Calu3 (cell line): Measurements from ENCODE around the gene CFAP99. TPM values are rescaled to one million over a fixed set of nuclear protein-coding genes. Genes with fewer than 3 reads are reported as not detected.

Experiments
- BruUV-seq: library from RNA; stranded (reverse); fragments of 400-500 nt; replicated peaks from 2 replicates; lab custom pipeline; 2021; lab: Mats Ljungman, UMichigan
- CTCF ChIA-PET: fragments of 300-600 bp; sonication (Branson Sonifier 250); formaldehyde crosslinking; loops from one replicate; lab custom pipeline; 2022; ENCODE audit warnings: antibody characterized with exemption; lab: Charles Lee
- DNase-seq: peaks from one replicate; pipeline ENCODE4 v3.0.0; 2022
- H3K27ac Mint-ChIP-seq: one replicate; pipeline ENCODE4 v1.8.0; 2022; ENCODE audit warnings: mixed read lengths; ENCODE audit not compliant: unreplicated experiment
- H3K27me3 Mint-ChIP-seq: one replicate; pipeline ENCODE4 v1.8.0; 2022; ENCODE audit warnings: mixed read lengths; ENCODE audit not compliant: unreplicated experiment
- H3K36me3 Mint-ChIP-seq: one replicate; pipeline ENCODE4 v1.8.0; 2022; ENCODE audit warnings: mild to moderate bottlenecking, moderate library complexity, mixed read lengths; ENCODE audit not compliant: insufficient read depth, unreplicated experiment
- H3K4me1 Mint-ChIP-seq: one replicate; pipeline ENCODE4 v1.8.0; 2022; ENCODE audit warnings: mild to moderate bottlenecking, low read depth, mixed read lengths; ENCODE audit not compliant: unreplicated experiment
- H3K4me3 Mint-ChIP-seq: one replicate; pipeline ENCODE4 v1.8.0; 2022; ENCODE audit warnings: mild to moderate bottlenecking, low read depth, moderate library complexity, mixed read lengths; ENCODE audit not compliant: unreplicated experiment
- H3K9me3 Mint-ChIP-seq: one replicate; pipeline ENCODE4 v1.8.0; 2022; ENCODE audit warnings: low read depth, mixed read lengths; ENCODE audit not compliant: unreplicated experiment
- CTCF ChIP-seq: fragments of 200-600 bp; IDR thresholded peaks from one replicate; pipeline ENCODE4 v1.8.0; 2022; ENCODE audit warnings: antibody characterized with exemption; ENCODE audit not compliant: unreplicated experiment
- intact Hi-C: fragments of 100-400 bp; cut with micrococcal nuclease; formaldehyde crosslinking; loops from one replicate; pipeline ENCODE4 v1.10.0; 2022; ENCODE audit not compliant: unreplicated experiment
- total RNA-seq: library from RNA; stranded (reverse); gene quantifications from 2 replicates; pipeline ENCODE4 v1.2.3, GENCODE V29; 2022

Gene CFAP99
- total RNA-seq, 1 experiment from 2014 or later = not detected

- no TSS peak for BruUV-seq
- Mint-ChIP-seq H3K27ac (no peak overlapping the region), H3K36me3 (peaks cover 7% of the 10 kb centered on the region), H3K4me3 (peak overlapping the region; percentile 66), H3K27me3 (peaks cover 80% of the 10 kb centered on the region), H3K9me3 (no peaks in the 10 kb centered on the region), H3K4me1 (peaks cover 18% of the 10 kb centered on the region)
- intact Hi-C loops = no loop called here
- CTCF ChIA-PET = interaction anchor here (1.3 kb wide), 1 partner anchor 106 kb away, joined by 3 read pairs; no protein-coding TSS in a partner anchor
- DNase-seq = no peak
- no peak for TF ChIP-seq CTCF
These were observed 1.1 kb downstream of the CFAP99 start for GRCh38 chr4:2419814-2420213.

- Mint-ChIP-seq H3K27me3 (peaks cover 71% of the 10 kb centered on the region), H3K4me1 (peaks cover 18% of the 10 kb centered on the region), H3K9me3 (no peaks in the 10 kb centered on the region), H3K27ac (no peak overlapping the region), H3K4me3 (no peak overlapping the region), H3K36me3 (peaks cover 7% of the 10 kb centered on the region)
- BruUV-seq = no TSS peak
- DNase-seq = no peak
- TF ChIP-seq CTCF = no peak
- CTCF ChIA-PET = no interaction called here
- intact Hi-C loops = no loop called here
These were observed 3.2 kb downstream of the CFAP99 start for GRCh38 chr4:2421928-2422327.

- BruUV-seq = no TSS peak
- CTCF ChIA-PET = no interaction called here
These were observed 4.3 kb downstream of the CFAP99 start for GRCh38 chr4:2423066-2423465.

GRCh38 chr4:2423695-2424094 lies 4.9 kb downstream of the CFAP99 start:
- Mint-ChIP-seq H3K27ac (no peak overlapping the region), H3K4me3 (no peak overlapping the region), H3K4me1 (peaks cover 18% of the 10 kb centered on the region), H3K27me3 (peaks cover 66% of the 10 kb centered on the region), H3K9me3 (no peaks in the 10 kb centered on the region), H3K36me3 (no peaks in the 10 kb centered on the region)
- BruUV-seq = no TSS peak
- no peak for TF ChIP-seq CTCF
- CTCF ChIA-PET = no interaction called here
- no peak for DNase-seq
- intact Hi-C loops = no loop called here

More at GRCh38 chr4:2423066-2423465, 4.3 kb downstream of the CFAP99 start:
- no peak for DNase-seq
- peaks cover 18% of the 10 kb centered on the region for H3K4me1 Mint-ChIP-seq
- no peak overlapping the region for H3K27ac Mint-ChIP-seq
- H3K36me3 Mint-ChIP-seq = peaks cover 1% of the 10 kb centered on the region
- peaks cover 66% of the 10 kb centered on the region for H3K27me3 Mint-ChIP-seq
- no peak for TF ChIP-seq CTCF
- no peak overlapping the region for H3K4me3 Mint-ChIP-seq
- H3K9me3 Mint-ChIP-seq = no peaks in the 10 kb centered on the region
- intact Hi-C loops = no loop called here
